GM19397 (cell line): ENCODE data around the gene SHLD1.

Source experiments
- ATAC-seq: cut with Tn5 transposase; IDR thresholded peaks from one replicate; pipeline ENCODE4 v1.9.1; 2021; ENCODE audit warnings: mild to moderate bottlenecking, moderate library complexity; ENCODE audit not compliant: unreplicated experiment

SHLD1 gene

GRCh38 chr20:5844063-5844681, 94.0 kb downstream of the SHLD1 start:
- peak; percentile 71 for ATAC-seq

DNA sequence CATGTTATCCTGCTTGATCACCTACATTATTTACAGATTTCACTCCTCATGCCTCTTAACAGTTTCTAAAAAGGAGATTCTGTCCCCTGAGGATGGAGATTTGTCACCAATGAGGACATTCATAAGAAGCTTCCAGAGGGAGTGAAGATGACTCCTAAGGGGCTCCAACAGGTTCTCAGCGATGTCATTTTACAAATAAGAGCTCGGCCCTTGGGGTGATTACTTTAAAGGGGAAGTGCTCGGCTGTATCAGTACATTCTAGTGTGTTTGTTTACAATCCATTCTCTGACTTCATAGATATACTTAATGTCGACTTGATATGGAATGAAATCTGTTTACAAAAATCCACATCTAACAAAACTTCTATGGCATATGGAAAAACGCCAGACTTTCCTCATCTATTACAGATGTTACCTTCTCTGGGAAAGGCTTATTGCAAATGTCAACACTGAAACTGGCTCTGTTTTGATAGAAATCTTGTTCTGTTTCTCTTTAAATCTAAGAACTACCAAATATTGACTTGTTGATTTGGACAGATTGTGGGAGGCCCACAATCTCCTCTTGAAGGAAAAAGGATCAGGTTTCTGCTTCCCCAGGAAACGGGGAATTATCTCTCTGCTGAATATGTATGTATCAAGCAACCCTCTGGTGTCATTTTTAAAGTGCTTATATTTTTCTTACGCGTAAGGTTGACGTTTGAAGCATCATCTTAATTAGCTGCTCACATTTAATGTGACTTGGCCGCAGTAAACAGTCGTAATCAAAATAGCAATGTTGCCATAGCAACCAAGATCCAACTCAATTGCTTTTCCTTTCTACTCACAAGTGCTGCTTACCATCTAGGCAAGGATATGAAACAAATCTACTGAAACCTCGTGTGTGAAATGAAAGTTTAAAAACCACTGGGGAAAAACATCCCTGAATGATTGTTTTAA, 95.7 kb downstream of the SHLD1 start:
- ATAC-seq = no peak

GRCh38 chr20:5848711-5849505, 98.7 kb downstream of the SHLD1 start:
- ATAC-seq = no peak

DNA sequence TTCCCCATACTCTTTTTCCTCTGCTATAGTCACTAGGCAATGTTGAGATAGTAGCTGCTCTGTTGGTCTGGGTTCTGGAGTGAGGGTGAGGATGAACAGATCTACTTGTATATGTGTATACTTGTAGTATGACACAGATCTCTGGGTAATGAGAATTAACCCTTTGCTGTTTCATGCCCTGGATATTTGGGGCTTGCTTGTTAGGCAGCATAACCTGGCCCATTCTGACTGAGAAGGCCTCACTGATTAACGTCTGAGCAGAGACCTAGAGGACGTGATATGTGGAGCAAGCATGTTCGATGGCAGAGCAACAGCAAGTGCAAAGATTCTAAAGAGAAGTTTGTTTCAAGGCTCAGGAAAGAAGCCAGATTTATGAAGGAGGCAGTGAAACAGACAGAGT, 105.7 kb downstream of the SHLD1 start:
- no peak for ATAC-seq

DNA sequence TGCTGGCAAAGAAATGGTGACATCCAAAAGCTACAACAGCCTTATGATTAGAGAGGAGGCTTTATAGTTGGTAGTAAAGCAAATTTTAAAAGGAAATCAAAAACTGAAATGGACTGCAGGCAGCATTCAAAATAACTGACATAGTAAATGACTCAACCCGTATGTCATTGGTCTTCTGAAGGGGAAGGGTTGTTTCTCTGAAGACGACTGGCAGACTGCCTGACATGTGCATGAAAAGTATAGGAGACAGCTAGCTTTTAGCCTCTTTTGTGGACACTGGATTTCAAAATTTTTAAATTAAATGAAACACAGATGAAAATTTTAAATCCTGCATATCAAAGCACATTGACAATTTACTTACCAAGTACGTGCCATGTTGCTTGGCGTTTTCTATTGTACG, 109.4 kb downstream of the SHLD1 start:
- no peak for ATAC-seq

DNA sequence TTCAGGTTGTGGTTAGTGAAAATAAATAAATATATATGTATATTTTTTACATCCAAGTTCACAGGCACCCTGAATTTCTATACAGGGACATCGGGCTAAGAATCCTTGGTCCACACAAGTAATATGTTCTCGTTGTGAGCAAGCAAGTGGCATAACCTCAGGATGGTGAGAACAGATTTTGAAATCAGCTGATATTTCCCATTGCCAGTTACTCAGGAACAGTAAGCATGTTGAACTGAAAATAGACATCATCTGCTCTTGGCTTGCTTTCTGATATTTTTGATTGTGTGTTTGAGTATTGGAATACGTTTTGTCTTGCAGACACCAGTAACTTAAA, 112.5 kb downstream of the SHLD1 start:
- ATAC-seq = no peak

DNA sequence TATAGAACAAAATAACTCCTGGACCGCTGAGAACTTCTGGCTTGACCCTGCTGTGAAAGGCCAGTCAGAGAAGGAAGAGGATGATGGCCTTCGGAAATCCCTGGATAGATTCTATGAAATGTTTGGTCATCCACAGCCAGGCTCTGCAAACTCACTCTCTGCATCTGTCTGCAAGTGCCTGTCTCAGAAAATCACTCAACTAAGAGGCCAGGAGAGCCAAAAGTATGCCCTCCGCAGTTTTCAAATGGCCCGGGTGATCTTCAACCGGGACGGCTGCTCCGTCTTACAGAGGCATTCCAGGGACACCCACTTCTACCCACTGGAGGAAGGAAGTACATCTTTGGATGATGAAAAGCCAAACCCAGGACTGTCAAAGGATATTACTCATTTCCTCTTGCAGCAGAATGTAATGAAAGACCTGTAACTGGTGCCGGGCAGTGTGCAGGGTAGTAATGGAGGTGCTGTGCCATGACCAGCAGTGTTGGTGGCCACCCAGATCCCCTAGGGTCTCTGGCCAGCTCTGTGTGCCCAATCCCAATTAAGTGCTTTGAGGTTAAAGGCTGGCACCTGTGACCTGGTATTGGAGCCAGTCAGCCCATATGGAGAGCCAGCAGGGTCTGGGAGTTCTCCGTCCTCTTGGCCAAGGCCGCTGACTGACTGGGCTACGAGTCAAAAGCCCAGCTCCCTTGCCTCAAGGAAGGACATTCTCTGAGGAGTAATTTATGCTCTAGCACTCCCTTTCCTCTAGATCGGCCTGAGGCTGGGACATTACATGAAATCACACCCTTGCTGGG, 113.0 kb downstream of the SHLD1 start:
- ATAC-seq = no peak

DNA sequence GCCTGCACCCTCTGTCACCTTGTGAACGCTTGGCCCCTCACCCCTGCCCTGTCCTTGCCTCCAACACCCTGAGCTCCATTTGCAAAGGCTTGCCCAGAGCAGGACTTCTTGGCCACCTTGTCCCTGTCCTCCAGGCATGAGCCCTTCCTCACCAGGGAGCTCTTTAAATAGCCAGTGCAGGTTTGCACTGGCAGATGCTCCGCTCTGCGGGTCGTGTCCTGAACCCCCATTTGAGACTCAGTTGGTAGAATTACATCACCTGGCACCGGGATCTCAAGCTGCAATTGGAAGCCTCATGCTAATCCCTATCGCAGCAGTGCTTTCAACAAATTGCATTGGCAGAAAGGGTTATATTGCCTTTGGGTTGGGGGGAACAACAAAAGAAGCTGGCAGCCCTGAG, 114.2 kb downstream of the SHLD1 start:
- no peak for ATAC-seq

DNA sequence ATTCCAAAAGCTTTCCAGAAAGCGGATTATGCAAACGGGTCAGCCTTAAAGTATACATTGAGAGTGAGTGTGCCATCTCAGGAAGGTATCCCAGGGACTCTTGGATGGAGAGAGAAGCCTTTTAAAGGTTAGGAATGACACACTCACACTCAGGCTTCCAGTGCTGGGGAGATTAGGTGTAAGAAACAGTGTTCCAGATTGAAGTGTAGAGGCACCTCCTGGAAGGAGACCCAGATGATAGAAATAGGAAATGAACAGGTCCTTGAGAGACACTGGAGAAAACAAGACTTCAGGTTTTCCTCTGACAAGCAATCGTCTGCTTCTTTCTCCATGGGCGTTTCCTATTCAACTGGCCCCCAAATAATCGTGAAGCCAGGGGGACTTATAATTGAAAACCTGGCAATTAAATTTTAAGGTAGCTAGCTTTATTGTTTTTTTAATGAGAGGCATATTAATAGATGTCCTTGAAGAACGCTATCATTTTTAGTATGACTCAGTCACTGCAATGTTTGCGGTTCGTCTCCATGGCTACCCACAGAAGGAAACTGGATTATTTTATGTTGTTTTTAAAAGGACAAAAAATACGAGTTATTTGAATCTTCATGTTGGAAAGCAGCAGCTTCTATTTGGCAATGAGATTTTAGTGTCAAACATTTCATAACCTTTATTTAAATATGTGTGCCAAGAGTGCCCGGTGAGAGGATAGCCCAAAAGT, 114.8 kb downstream of the SHLD1 start:
- no peak for ATAC-seq

DNA sequence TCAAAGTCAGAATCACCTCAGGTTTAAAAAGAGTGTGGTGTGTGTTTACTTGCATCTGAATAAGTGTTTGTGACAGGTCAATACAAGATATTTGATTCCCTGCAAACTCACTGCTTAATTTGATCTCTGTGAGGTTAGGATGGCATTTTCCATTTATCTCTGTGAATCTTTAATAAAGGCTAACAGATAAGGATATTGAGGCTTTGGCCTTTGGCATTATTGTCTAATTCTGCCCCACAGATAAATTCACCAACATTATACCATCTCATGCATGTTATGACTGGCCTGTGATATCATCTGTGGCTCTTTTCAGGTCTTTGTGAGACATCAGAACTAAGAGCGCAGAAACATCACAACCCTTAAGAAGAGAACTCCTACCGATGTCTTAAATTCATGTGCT, 115.4 kb downstream of the SHLD1 start:
- ATAC-seq = no peak

- no peak for ATAC-seq
Measured at GRCh38 chr20:5870568-5870981, 120.4 kb downstream of the SHLD1 start.

DNA sequence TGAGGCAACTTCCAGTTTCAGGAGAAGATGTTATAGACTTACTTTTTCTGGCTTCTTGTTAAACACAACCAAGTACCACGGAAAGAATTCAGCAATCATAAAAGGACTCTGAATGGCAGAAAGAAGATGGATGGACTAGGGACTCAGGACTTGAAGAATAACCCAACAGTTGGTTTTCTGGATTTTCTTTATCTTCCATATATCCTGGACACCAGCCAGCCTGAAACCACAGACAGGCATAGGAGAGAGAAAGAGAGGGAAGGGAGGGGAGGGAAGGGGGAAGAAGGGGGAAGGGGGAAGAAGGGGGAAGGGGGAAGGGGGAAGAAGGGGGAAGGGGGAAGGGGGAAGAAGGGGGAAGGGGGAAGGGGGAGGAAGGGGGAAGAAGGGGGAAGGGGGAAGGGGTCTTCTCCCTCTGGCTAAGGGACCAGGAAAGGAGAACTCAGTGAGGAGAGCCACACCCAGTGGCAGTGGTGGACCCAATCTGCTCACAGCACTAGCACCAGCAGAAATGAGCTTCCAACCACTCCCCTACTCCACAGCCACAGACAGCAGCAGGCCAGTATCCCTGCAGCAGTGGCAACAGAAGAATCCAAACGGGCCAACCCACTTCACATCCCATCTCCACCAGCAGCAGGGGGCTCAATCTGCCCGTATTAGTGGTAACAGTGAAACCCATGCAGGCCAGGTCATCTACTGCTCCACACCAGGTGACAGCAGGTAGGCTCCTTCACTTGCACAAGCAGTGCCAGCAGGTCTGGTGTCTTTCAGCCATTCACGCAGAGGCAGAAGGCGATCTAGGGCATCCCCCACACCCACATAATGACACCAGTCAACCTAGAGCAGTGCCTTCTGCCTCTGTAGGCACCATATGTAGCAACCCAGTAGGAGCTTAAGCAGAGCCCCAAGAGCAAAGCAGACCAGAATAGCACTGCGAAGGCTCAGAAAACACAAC, 121.5 kb downstream of the SHLD1 start:
- ATAC-seq = no peak

DNA sequence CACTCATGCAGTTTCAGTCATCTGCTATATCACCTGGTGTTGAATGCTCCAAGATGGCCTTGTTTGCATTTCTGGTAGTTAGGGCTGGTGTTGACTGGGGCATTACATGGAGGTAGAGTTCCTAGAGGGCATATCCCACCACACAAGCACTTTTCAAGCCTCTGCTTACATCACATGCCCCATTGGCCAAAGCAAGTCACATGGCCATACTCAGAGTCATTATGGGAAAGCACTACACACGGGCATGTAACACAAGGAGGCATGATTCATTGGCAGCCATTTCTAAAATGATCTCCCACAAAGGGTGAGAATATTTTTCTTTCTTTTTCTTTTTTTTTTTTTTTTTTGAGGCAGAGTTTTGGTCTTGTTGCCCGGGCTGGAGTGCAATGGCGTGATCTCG, 126.9 kb downstream of the SHLD1 start:
- no peak for ATAC-seq

GRCh38 chr20:5880326-5880725, 130.1 kb downstream of the SHLD1 start:
- no peak for ATAC-seq

DNA sequence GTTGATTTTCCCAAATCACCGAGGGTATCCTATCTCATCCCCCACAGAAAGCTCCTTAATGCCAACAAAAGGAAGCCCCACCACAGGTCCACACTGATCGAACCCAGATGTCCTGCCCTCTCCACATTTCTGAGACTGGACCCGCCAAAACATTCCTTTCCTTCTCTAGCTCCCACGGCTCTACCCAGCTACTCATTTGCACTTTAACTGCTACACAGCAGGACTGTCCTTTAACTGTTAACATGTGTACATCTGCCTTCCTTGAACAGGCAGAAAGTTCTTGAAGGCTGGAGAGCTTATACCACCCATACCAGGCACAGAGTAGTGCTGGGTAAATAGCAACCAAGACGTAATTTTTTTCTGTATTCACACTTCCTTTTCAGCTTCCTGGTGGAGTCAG, 131.5 kb downstream of the SHLD1 start:
- ATAC-seq = no peak

DNA sequence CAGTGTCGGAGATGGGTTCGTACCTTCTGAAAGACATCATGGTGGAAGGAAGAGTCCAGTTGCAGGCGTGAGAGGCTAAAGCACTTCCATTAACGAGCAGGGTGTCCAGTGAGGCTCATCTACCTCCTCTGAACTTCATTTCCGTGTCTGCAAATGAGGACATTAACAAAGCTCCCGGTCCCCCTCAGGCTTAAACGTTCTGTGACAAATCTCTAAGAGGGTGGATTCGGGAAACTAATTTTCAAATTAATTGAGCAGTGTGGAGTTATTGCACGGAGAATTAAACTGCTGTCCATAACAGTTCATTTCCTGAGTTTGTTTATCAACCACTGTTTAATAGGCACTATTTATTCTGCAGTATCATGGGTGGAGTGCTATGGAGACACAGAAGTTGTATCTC, 132.0 kb downstream of the SHLD1 start:
- no peak for ATAC-seq

- no peak for ATAC-seq
Measured at GRCh38 chr20:5884465-5885335, 134.5 kb downstream of the SHLD1 start.

GRCh38 chr20:5885866-5886265, 135.7 kb downstream of the SHLD1 start:
- no peak for ATAC-seq
